ENCODE measurements around the gene DHDDS. TPM values are rescaled to one million over a fixed set of nuclear protein-coding genes. Genes with fewer than 3 reads are reported as not detected.

DHDDS gene
- total RNA-seq, 2 experiments from 2014 or later = 39.0 to 45.1 TPM

GRCh38 chr1:26412180-26412840 is 19.8 kb upstream of the DHDDS start:
- Histone ChIP-seq H3K9me2 (ENCODE audit: insufficient read depth, low read length) (no peaks in the 10 kb centered on the region), H3K4me2 (ENCODE audit: low read length) (no peak overlapping the region), H3K36me3 (ENCODE audit: insufficient read depth, low read length) (no peaks in the 10 kb centered on the region), H4K20me1 (ENCODE audit: insufficient read depth, low read length) (no peaks in the 10 kb centered on the region), H3K4me1 (ENCODE audit: insufficient read depth, low read length, poor library complexity, severe bottlenecking) (peaks cover 15% of the 10 kb centered on the region), H2AFZ (ENCODE audit: low read length) (no peak overlapping the region), H3K79me2 (ENCODE audit: insufficient read depth, low read depth, low read length) (no peaks in the 10 kb centered on the region), H3K4me3 (ENCODE audit: low read depth, low read length, poor library complexity, severe bottlenecking) (no peak overlapping the region), H3K27ac (ENCODE audit: low read depth, low read length, poor library complexity, severe bottlenecking) (no peak overlapping the region), H3K9me3 (ENCODE audit: low read length) (no peaks in the 10 kb centered on the region)
- BruUV-seq (replicated peaks) = no TSS peak
- no peak for DNase-seq (ENCODE audit: low spot score)
- CTCF ChIA-PET (ENCODE audit: unreplicated experiment) = no interaction called here
- TF ChIP-seq CTCF (conservative IDR thresholded peaks at IDR 0.05; ENCODE audit: low read length) (no peak), EZH2phosphoT487 (IDR thresholded peaks at IDR 0.05; ENCODE audit: borderline replicate concordance, low read depth, low read length) (no peak)
- POLR2A ChIA-PET = interaction anchor here (0.5 kb wide), 1 partner anchor 1757 kb away, joined by 3 read pairs; no protein-coding TSS in a partner anchor
- intact Hi-C loops (cut with micrococcal nuclease; ENCODE audit: unreplicated experiment) = loop anchor here (10.0 kb wide), 1 partner anchor 308 kb away; no protein-coding TSS in a partner anchor

DNA sequence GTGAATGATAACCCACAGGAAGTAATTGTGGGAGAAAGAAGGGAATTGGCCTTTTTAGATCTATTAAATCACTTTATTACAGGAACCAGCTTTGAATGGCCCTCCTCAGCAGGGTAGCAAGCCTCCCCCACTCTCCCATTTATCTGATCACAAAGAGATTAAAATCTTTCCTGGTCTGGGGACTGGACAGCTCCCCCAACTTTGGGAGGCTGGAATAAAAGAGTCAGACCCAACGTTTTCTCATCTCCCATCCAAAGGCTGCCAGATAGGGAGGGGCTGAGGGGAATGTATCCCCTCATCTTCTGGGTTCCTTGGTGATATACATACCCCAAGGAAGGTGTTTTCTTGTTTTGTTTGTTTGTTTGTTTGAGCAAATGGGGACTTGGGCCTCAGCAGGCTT is 19.1 kb upstream of the DHDDS start:
- no peaks in the 10 kb centered on the region for H3K36me3 ChIP-seq (ENCODE audit: insufficient read depth, low read length)
- peaks cover 15% of the 10 kb centered on the region for H3K4me1 ChIP-seq (ENCODE audit: insufficient read depth, low read length, poor library complexity, severe bottlenecking)
- no peak overlapping the region for H3K4me3 ChIP-seq (ENCODE audit: low read depth, low read length, poor library complexity, severe bottlenecking)
- DNase-seq (ENCODE audit: low spot score) = no peak
- ChIA-PET CTCF (ENCODE audit: unreplicated experiment) (no interaction called here), POLR2A (no interaction called here)
- no peak overlapping the region for H3K4me2 ChIP-seq (ENCODE audit: low read length)
- no peaks in the 10 kb centered on the region for H3K9me3 ChIP-seq (ENCODE audit: low read length)
- no peaks in the 10 kb centered on the region for H3K9me2 ChIP-seq (ENCODE audit: insufficient read depth, low read length)
- H2AFZ ChIP-seq (ENCODE audit: low read length) = no peak overlapping the region
- intact Hi-C loops (cut with micrococcal nuclease; ENCODE audit: unreplicated experiment) = loop anchor here (10.0 kb wide), 1 partner anchor 308 kb away; no protein-coding TSS in a partner anchor
- no peak overlapping the region for H3K27ac ChIP-seq (ENCODE audit: low read depth, low read length, poor library complexity, severe bottlenecking)
- TF ChIP-seq EZH2phosphoT487 (IDR thresholded peaks at IDR 0.05; ENCODE audit: borderline replicate concordance, low read depth, low read length) (no peak), CTCF (conservative IDR thresholded peaks at IDR 0.05; ENCODE audit: low read length) (no peak)
- no TSS peak for BruUV-seq (replicated peaks)
- H4K20me1 ChIP-seq (ENCODE audit: insufficient read depth, low read length) = no peaks in the 10 kb centered on the region
- no peaks in the 10 kb centered on the region for H3K79me2 ChIP-seq (ENCODE audit: insufficient read depth, low read depth, low read length)

- intact Hi-C loops (cut with micrococcal nuclease; ENCODE audit: unreplicated experiment) = loop anchor here (2.0 to 10.0 kb wide), 2 partner anchors 142 to 312 kb away; no protein-coding TSS in a partner anchor
- BruUV-seq (replicated peaks) = no TSS peak
- Histone ChIP-seq H2AFZ (ENCODE audit: low read length) (no peak overlapping the region), H3K4me1 (ENCODE audit: insufficient read depth, low read length, poor library complexity, severe bottlenecking) (no peaks in the 10 kb centered on the region), H3K79me2 (ENCODE audit: insufficient read depth, low read depth, low read length) (no peaks in the 10 kb centered on the region), H3K9me2 (ENCODE audit: insufficient read depth, low read length) (no peaks in the 10 kb centered on the region), H3K27ac (ENCODE audit: low read depth, low read length, poor library complexity, severe bottlenecking) (no peak overlapping the region), H3K4me2 (ENCODE audit: low read length) (no peak overlapping the region), H3K9me3 (ENCODE audit: low read length) (no peaks in the 10 kb centered on the region), H3K4me3 (ENCODE audit: low read depth, low read length, poor library complexity, severe bottlenecking) (no peak overlapping the region), H4K20me1 (ENCODE audit: insufficient read depth, low read length) (no peaks in the 10 kb centered on the region), H3K36me3 (ENCODE audit: insufficient read depth, low read length) (no peaks in the 10 kb centered on the region)
- CTCF ChIA-PET (ENCODE audit: unreplicated experiment) = interaction anchor here (0.8 to 1.2 kb wide), 3 partner anchors 23 to 201 kb away, joined by 3 read pairs; no protein-coding TSS in a partner anchor
- peak; percentile 86 for DNase-seq (ENCODE audit: low spot score)
- TF ChIP-seq EZH2phosphoT487 (IDR thresholded peaks at IDR 0.05; ENCODE audit: borderline replicate concordance, low read depth, low read length) (no peak), CTCF (conservative IDR thresholded peaks at IDR 0.05; ENCODE audit: low read length) (peak; percentile 92)
- POLR2A ChIA-PET = interaction anchor here (0.6 to 0.9 kb wide), 3 partner anchors 32 to 160 kb away, joined by 4 read pairs; no protein-coding TSS in a partner anchor
Measured at GRCh38 chr1:26417111-26417759, 14.9 kb upstream of the DHDDS start.
